ENCODE data around the gene CA6.

GRCh38 chr1:8930116-8930515, 15.6 kb upstream of the CA6 start:
- TF ChIP-seq SIN3A (IDR thresholded peaks at IDR 0.05; ENCODE audit: borderline replicate concordance, insufficient read depth, low read length) (no peak), POLR2AphosphoS5 (IDR thresholded peaks at IDR 0.05; ENCODE audit: low read depth, low read length) (no peak), FOXP2 (optimal IDR thresholded peaks at IDR 0.05; ENCODE audit: borderline replicate concordance, extremely low read depth, extremely low read length, insufficient read depth) (no peak), TAF1 (IDR thresholded peaks at IDR 0.05; ENCODE audit: borderline replicate concordance, insufficient read depth, low read length) (no peak)
- TF ChIP-seq, protein P1, sequence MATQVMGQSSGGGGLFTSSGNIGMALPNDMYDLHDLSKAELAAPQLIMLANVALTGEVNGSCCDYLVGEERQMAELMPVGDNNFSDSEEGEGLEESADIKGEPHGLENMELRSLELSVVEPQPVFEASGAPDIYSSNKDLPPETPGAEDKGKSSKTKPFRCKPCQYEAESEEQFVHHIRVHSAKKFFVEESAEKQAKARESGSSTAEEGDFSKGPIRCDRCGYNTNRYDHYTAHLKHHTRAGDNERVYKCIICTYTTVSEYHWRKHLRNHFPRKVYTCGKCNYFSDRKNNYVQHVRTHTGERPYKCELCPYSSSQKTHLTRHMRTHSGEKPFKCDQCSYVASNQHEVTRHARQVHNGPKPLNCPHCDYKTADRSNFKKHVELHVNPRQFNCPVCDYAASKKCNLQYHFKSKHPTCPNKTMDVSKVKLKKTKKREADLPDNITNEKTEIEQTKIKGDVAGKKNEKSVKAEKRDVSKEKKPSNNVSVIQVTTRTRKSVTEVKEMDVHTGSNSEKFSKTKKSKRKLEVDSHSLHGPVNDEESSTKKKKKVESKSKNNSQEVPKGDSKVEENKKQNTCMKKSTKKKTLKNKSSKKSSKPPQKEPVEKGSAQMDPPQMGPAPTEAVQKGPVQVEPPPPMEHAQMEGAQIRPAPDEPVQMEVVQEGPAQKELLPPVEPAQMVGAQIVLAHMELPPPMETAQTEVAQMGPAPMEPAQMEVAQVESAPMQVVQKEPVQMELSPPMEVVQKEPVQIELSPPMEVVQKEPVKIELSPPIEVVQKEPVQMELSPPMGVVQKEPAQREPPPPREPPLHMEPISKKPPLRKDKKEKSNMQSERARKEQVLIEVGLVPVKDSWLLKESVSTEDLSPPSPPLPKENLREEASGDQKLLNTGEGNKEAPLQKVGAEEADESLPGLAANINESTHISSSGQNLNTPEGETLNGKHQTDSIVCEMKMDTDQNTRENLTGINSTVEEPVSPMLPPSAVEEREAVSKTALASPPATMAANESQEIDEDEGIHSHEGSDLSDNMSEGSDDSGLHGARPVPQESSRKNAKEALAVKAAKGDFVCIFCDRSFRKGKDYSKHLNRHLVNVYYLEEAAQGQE (IDR thresholded peaks at IDR 0.05; ENCODE audit: insufficient read depth in 1 of 2, low read depth in 2 of 2, low read length in 2 of 2): no peak

Measured in PFSK-1 (cell line).